ENCODE results near the gene IFITM10.

The IFITM10 gene

GRCh38 chr11:1750481-1750839 lies at the start of gene IFITM10:
IFITM10 (minus strand) TSS chr11:1750595; CDS start chr11:1750442, 153 bp downstream.
- TF ChIP-seq GATA1 (IDR thresholded peaks at IDR 0.05; ENCODE audit: low read depth, low read length) (no peak), POLR2A (IDR thresholded peaks at IDR 0.05; ENCODE audit: low read length) (peak; percentile 41)
- DNase-seq: peak; percentile 87 to 93

GRCh38 chr11:1797391-1798125 lies 47.2 kb upstream of the IFITM10 start:
- no peak for TF ChIP-seq GATA1 (IDR thresholded peaks at IDR 0.05; ENCODE audit: low read depth, low read length)
- no peak for TF ChIP-seq POLR2A (IDR thresholded peaks at IDR 0.05; ENCODE audit: low read length)
- no peak for DNase-seq

- TF ChIP-seq GATA1 (IDR thresholded peaks at IDR 0.05; ENCODE audit: low read depth, low read length) (no peak), POLR2A (IDR thresholded peaks at IDR 0.05; ENCODE audit: low read length) (no peak)
- DNase-seq: no peak
These were observed 46.1 kb upstream of the IFITM10 start for GRCh38 chr11:1796413-1797011.

- TF ChIP-seq GATA1 (IDR thresholded peaks at IDR 0.05; ENCODE audit: low read depth, low read length) (no peak), POLR2A (IDR thresholded peaks at IDR 0.05; ENCODE audit: low read length) (no peak)
- DNase-seq: no peak
These were observed 42.7 kb upstream of the IFITM10 start for GRCh38 chr11:1793081-1793480.

GRCh38 chr11:1792461-1792860 lies 42.1 kb upstream of the IFITM10 start:
- TF ChIP-seq POLR2A (IDR thresholded peaks at IDR 0.05; ENCODE audit: low read length) (no peak), GATA1 (IDR thresholded peaks at IDR 0.05; ENCODE audit: low read depth, low read length) (no peak)
- DNase-seq: no peak

- TF ChIP-seq GATA1 (IDR thresholded peaks at IDR 0.05; ENCODE audit: low read depth, low read length): no peak
- TF ChIP-seq POLR2A (IDR thresholded peaks at IDR 0.05; ENCODE audit: low read length): no peak
- DNase-seq: no peak
These were observed 41.5 kb upstream of the IFITM10 start for GRCh38 chr11:1791912-1792311.

- DNase-seq: no peak
- no peak for TF ChIP-seq GATA1 (IDR thresholded peaks at IDR 0.05; ENCODE audit: low read depth, low read length)
- TF ChIP-seq POLR2A (IDR thresholded peaks at IDR 0.05; ENCODE audit: low read length): no peak
These were observed 36.1 kb upstream of the IFITM10 start for GRCh38 chr11:1786466-1786865.

- no peak for DNase-seq
- TF ChIP-seq POLR2A (IDR thresholded peaks at IDR 0.05; ENCODE audit: low read length) (no peak), GATA1 (IDR thresholded peaks at IDR 0.05; ENCODE audit: low read depth, low read length) (no peak)
These were observed 35.5 kb upstream of the IFITM10 start for GRCh38 chr11:1785749-1786413.

- TF ChIP-seq POLR2A (IDR thresholded peaks at IDR 0.05; ENCODE audit: low read length): no peak
- no peak for TF ChIP-seq GATA1 (IDR thresholded peaks at IDR 0.05; ENCODE audit: low read depth, low read length)
These were observed 34.6 kb upstream of the IFITM10 start for GRCh38 chr11:1784761-1785650.

GRCh38 chr11:1783725-1784529 lies 33.5 kb upstream of the IFITM10 start:
- TF ChIP-seq POLR2A (IDR thresholded peaks at IDR 0.05; ENCODE audit: low read length) (no peak), GATA1 (IDR thresholded peaks at IDR 0.05; ENCODE audit: low read depth, low read length) (no peak)
- no peak for DNase-seq

More at GRCh38 chr11:1784761-1785650, 34.6 kb upstream of the IFITM10 start:
- no peak for DNase-seq

- DNase-seq: no peak
- no peak for TF ChIP-seq POLR2A (IDR thresholded peaks at IDR 0.05; ENCODE audit: low read length)
- no peak for TF ChIP-seq GATA1 (IDR thresholded peaks at IDR 0.05; ENCODE audit: low read depth, low read length)
These were observed 32.7 kb upstream of the IFITM10 start for GRCh38 chr11:1782831-1783724.

- TF ChIP-seq GATA1 (IDR thresholded peaks at IDR 0.05; ENCODE audit: low read depth, low read length): no peak
- no peak for TF ChIP-seq POLR2A (IDR thresholded peaks at IDR 0.05; ENCODE audit: low read length)
- DNase-seq: no peak
These were observed 31.7 kb upstream of the IFITM10 start for GRCh38 chr11:1782031-1782590.
